ENCODE results near the gene ADAMTS16.
A peak's percentile ranks its signal among the peaks of the same experiment; 100 is the strongest.

ADAMTS16 gene

DNA sequence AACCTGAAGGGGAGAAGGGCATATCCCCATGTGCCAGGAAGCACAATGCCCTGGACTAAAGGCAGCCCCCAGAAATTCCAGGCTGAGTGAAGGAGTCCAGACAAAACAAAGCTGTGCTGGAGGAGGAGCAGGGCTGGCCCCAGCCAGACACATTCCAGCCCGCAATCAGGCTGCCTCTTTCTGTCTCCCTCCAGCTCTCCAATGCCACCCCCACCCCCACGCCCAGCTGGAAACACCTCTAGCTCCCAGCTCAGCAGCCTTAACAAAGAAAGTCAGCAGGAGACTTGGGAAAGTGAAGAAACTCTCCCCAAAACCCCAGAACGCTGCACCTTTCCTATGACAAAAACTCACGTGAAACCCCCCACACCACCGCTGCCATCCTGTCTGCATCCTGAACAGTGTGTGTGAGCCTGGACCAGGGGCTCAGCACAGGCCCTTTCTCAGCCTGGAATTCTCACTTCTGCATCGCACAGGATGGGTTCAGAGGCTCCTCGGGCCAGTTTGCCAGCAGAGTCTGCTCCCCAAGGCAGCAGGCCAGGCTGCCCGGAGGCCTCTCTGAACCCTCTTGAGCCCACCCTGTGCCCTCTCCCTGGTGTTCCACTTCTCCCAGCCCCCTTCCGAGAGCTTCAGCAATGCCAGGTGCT lies 186.1 kb downstream of the ADAMTS16 start:
- in situ Hi-C loops (cut with HindIII; ENCODE audit: low pct_unique_long_range_greater_than_20kb, low sequenced_read_pairs), result no loop called here
- no peak for TF ChIP-seq JUND (IDR thresholded peaks at IDR 0.05; ENCODE audit: low read depth)
- DNase-seq (ENCODE audit: low read depth in 1 of 2, low spot score in 1 of 2), result no peak

- TF ChIP-seq JUND (IDR thresholded peaks at IDR 0.05; ENCODE audit: low read depth), result no peak
- no peak for DNase-seq (ENCODE audit: low read depth in 1 of 2, low spot score in 1 of 2)
- in situ Hi-C loops (cut with HindIII; ENCODE audit: low pct_unique_long_range_greater_than_20kb, low sequenced_read_pairs), result no loop called here
These were observed 187.0 kb downstream of the ADAMTS16 start for GRCh38 chr5:5327126-5327525.

DNA sequence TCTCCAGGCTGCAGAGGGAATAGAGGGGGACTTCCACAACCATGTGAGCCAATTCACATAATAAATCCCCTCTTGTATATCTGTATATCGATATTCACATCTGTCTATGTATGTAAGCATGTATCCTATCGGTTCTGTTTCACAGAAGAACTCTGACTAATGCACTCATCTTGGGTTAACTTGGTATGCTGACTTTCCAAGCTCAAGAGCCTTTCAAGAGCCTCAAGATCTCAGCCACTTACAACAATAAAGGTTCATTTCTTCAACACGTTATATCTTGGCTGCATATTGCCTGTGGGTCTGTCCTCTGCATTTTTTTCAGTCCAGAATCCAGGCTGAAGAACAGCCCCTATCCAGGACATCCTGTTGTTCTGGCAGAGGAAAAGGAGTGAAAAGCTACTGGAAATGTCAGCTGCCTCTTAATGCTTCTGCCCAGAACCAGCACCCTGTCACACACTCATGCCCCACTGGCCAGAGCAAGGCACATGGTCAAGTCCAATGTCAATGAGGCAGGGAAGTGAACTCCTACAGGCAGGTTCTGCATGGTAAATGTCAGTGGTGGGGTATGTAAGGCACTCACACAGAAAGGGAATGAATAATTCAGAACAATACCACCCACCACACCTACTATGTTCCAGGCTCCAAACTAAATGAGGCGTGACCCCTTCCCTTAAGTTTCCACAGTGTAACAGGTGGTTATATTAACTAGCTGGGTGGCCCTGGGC lies 190.8 kb downstream of the ADAMTS16 start:
- no peak for DNase-seq (ENCODE audit: low read depth in 1 of 2, low spot score in 1 of 2)
- in situ Hi-C loops (cut with HindIII; ENCODE audit: low pct_unique_long_range_greater_than_20kb, low sequenced_read_pairs), result no loop called here

DNA sequence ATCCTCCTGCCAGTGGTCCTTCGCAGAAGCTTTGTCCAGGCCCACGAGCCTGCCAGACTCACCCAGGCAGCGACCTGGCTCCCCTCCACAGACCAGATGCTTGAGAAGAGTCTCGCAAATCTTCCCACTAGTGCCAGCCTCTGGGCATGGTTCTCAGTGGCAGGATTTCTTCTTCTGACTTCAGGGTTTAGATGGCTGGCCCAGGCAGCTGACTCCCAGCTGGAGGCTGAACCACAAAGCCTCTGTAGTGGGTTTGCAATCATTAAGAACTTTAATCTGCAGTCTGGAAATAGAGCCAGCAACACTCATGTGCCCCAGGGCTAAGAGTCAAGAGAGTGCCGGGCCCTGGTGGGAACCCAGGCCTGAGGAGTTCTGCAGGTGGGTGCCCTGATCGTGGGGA lies 191.7 kb downstream of the ADAMTS16 start:
- TF ChIP-seq JUND (IDR thresholded peaks at IDR 0.05; ENCODE audit: low read depth), result no peak
- DNase-seq (ENCODE audit: low read depth in 1 of 2, low spot score in 1 of 2), result no peak
- in situ Hi-C loops (cut with HindIII; ENCODE audit: low pct_unique_long_range_greater_than_20kb, low sequenced_read_pairs), result no loop called here

More for the DNA sequence above, 190.8 kb downstream of the ADAMTS16 start:
- TF ChIP-seq JUND (IDR thresholded peaks at IDR 0.05; ENCODE audit: low read depth), result no peak

GRCh38 chr5:5332287-5332686 lies 192.2 kb downstream of the ADAMTS16 start:
- no peak for TF ChIP-seq JUND (IDR thresholded peaks at IDR 0.05; ENCODE audit: low read depth)
- in situ Hi-C loops (cut with HindIII; ENCODE audit: low pct_unique_long_range_greater_than_20kb, low sequenced_read_pairs), result no loop called here
- DNase-seq (ENCODE audit: low read depth in 1 of 2, low spot score in 1 of 2), result no peak

DNA sequence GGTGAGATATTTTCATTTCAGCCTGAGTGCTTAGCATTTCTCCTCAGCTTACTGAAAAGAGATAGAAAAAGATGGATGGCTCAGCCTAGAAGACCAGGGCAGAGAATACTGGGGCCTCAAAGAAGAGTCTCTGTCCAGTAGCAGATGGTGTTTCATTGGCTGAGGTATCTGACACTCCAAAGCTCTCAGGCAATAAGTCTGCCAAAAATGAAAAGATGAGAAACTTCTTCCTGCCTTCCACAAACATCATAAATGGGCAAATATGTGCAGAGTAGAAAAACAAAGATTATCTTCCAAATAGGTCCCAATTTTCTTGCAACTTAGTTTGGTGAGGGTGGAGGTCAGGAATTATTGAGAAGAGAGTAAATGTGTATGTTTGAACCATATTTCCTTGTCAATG lies 195.0 kb downstream of the ADAMTS16 start:
- in situ Hi-C loops (cut with HindIII; ENCODE audit: low pct_unique_long_range_greater_than_20kb, low sequenced_read_pairs), result no loop called here
- TF ChIP-seq JUND (IDR thresholded peaks at IDR 0.05; ENCODE audit: low read depth), result no peak
- DNase-seq (ENCODE audit: low read depth in 1 of 2, low spot score in 1 of 2), result no peak

DNA sequence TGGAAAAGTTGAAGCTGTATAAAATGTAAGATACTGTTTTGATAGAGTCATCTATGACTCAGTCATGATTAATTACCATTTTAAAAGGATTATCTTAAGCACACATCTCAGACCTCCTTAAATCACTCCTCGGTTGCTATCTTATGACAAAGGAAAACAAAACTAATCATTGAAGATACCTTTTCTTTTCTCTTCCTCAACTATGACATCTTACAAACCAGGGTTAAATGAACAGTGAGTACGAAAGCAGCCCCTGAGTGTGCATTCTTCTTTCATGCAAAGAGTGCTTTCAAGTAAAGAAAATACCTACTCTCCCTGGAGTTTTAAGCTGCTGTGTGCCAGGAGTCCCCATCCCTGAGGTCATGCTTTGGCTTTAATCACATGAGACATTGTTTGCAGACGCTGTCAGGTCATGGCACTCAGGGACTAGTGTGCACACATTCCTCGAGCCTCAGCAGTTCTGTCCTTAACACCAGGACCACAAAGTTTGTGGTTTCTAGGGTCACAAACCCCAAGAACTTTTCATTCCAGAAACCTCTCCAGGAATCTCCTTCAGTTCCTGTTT lies 195.7 kb downstream of the ADAMTS16 start:
- no peak for DNase-seq (ENCODE audit: low read depth in 1 of 2, low spot score in 1 of 2)
- in situ Hi-C loops (cut with HindIII; ENCODE audit: low pct_unique_long_range_greater_than_20kb, low sequenced_read_pairs), result no loop called here
- TF ChIP-seq JUND (IDR thresholded peaks at IDR 0.05; ENCODE audit: low read depth), result no peak

GRCh38 chr5:5339257-5339656 lies 199.1 kb downstream of the ADAMTS16 start:
- no peak for DNase-seq (ENCODE audit: low read depth in 1 of 2, low spot score in 1 of 2)
- in situ Hi-C loops (cut with HindIII; ENCODE audit: low pct_unique_long_range_greater_than_20kb, low sequenced_read_pairs), result no loop called here

DNA sequence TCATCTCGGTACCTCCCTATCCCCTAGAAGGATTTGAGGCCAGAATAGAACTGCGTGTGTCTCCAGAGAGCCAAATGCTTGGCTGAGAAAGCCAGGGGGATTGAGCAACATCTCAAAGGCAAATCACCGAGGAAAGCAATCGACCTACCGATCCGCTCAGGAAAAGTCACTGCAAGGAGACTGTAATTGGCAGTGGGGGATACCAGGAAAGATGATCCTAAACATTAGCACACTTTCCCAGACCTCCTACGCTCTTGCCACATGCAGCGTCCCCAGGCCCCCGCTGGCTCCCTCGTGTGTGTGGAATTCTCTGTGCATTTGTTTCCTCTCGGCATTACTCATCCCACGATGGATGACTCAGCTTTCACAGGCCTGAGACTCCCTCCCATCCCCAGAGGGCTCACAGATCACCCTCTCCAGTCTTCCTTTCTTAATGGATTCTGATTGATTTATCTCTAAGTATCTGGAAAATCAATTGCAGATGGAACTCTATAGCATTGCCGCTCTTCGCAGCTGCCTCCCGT lies 200.1 kb downstream of the ADAMTS16 start:
- DNase-seq (ENCODE audit: low read depth in 1 of 2, low spot score in 1 of 2), result peak; percentile 22 to 77
- TF ChIP-seq JUND (IDR thresholded peaks at IDR 0.05; ENCODE audit: low read depth), result no peak
- in situ Hi-C loops (cut with HindIII; ENCODE audit: low pct_unique_long_range_greater_than_20kb, low sequenced_read_pairs), result no loop called here

More at GRCh38 chr5:5339257-5339656, 199.1 kb downstream of the ADAMTS16 start:
- TF ChIP-seq JUND (IDR thresholded peaks at IDR 0.05; ENCODE audit: low read depth), result no peak

DNA sequence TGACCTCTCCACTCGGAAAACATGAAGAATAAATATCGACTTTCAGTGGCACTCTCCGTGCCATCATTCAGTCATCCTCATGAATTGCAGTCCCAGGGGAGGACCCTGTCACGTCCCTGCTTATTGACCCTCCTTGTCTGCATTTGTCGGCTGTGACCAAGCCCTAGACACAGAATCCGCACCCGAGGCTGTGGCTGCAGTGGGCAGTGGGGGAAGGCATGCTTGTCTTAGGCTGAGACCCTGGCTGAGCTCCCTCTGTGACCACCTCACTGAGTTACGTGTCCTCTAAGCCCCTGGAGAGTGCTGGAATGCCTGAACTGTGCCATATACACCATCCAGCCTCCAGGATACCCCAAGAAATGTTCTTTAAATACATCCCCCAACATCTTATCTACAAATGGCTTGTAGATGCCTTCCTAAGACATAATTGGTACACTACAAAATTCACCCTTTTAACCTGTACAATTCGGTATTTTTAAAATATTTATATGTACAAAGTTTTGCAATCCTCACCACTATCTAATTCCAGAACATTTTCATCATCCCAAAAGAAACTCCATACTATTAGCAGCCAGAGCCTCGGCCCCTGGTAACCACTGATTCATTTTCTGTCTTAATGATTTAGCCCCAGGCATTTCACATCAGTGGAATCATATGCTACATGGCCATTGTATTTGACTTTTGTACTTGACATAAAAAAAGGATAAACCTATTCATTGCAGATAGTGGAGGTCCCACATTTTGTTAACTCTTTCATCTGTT lies 201.6 kb downstream of the ADAMTS16 start:
- DNase-seq (ENCODE audit: low read depth in 1 of 2, low spot score in 1 of 2), result no peak
- no peak for TF ChIP-seq JUND (IDR thresholded peaks at IDR 0.05; ENCODE audit: low read depth)
- in situ Hi-C loops (cut with HindIII; ENCODE audit: low pct_unique_long_range_greater_than_20kb, low sequenced_read_pairs), result no loop called here

DNA sequence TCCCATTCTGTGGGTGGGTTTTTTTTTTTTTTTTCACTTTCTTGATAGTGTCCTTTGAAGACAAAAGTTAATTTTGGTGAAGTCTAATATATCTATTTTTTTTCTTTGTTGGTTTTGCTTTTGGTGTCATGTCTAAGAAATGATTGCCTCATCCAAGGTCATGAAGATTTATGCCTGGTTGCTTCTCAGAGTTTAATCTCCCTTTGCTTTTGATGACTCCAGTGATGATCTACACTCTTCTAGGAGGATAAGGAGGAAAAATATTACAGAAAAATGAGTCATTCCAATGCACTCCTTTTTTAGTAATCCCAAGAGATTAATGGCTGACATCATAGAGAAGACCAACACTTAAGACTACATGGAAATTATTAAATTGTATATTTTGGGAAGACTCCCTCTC lies 202.7 kb downstream of the ADAMTS16 start:
- DNase-seq (ENCODE audit: low read depth in 1 of 2, low spot score in 1 of 2), result no peak
- no peak for TF ChIP-seq JUND (IDR thresholded peaks at IDR 0.05; ENCODE audit: low read depth)
- in situ Hi-C loops (cut with HindIII; ENCODE audit: low pct_unique_long_range_greater_than_20kb, low sequenced_read_pairs), result no loop called here

DNA sequence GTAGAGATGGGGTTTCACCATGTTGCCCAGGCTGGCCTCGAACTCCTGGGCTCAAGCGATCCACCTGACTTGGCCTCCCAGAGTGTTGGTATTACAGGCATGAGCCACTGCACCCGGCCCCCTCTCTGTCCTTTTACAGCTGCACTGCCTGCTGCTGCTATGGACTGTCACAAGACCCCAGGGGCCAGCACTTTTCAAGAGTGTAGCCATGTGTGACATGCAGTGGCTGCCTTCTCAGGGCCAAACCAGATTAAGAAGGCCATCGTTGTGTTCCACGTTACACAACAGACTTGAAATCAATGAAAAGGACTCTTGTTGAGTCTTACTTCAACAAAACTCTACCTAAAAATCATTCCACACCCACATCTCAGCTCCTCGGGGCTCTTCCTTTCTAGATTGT lies 203.4 kb downstream of the ADAMTS16 start:
- no peak for DNase-seq (ENCODE audit: low read depth in 1 of 2, low spot score in 1 of 2)
- TF ChIP-seq JUND (IDR thresholded peaks at IDR 0.05; ENCODE audit: low read depth), result no peak
- in situ Hi-C loops (cut with HindIII; ENCODE audit: low pct_unique_long_range_greater_than_20kb, low sequenced_read_pairs), result no loop called here

Data from T47D (cell line).